RWPE2 (cell line): ENCODE results near the gene ZRANB2.

Experiments
- ATAC-seq: fragments of 200-7000 bp; cut with Tn5 transposase; 3 replicates; pipeline ENCODE4 v1.9.1; 2021; ENCODE audit warnings: low read depth
- DNase-seq: peaks from one replicate; pipeline ENCODE4 v3.0.0-alpha.2; 2020; ENCODE audit warnings: low spot score
- H3K27ac ChIP-seq: fragments of 450-650 bp; 2 replicates; pipeline ENCODE4 v1.5.1; 2017; ENCODE audit warnings: mild to moderate bottlenecking; ENCODE audit not compliant: poor library complexity, severe bottlenecking
- H3K27me3 ChIP-seq: fragments of 250-450 bp; sonication (Bioruptor Pico); 2 replicates; pipeline ENCODE4 v1.5.1; 2021; ENCODE audit warnings: mild to moderate bottlenecking, moderate library complexity; ENCODE audit not compliant: insufficient read depth, poor library complexity, severe bottlenecking
- H3K36me3 ChIP-seq: fragments of 250-450 bp; sonication (Bioruptor Pico); 2 replicates; pipeline ENCODE4 v1.5.1; 2020; ENCODE audit warnings: low read depth, mild to moderate bottlenecking, moderate library complexity
- H3K4me1 ChIP-seq: fragments of 250-450 bp; sonication (Bioruptor Pico); 2 replicates; pipeline ENCODE4 v1.5.1; 2021; ENCODE audit warnings: mild to moderate bottlenecking, moderate library complexity; ENCODE audit not compliant: insufficient read depth, poor library complexity, severe bottlenecking
- H3K4me3 ChIP-seq: fragments of 250-450 bp; sonication (Bioruptor Pico); 2 replicates; pipeline ENCODE4 v1.5.1; 2021; ENCODE audit warnings: mild to moderate bottlenecking, moderate library complexity; ENCODE audit not compliant: severe bottlenecking
- H3K9me3 ChIP-seq: fragments of 250-450 bp; sonication (Bioruptor Pico); 2 replicates; pipeline ENCODE4 v1.5.1; 2021; ENCODE audit warnings: mild to moderate bottlenecking, moderate library complexity; ENCODE audit not compliant: severe bottlenecking
- CTCF ChIP-seq: fragments of 450-650 bp; IDR thresholded peaks from one replicate; pipeline ENCODE4 v1.5.1; 2017; ENCODE audit warnings: mild to moderate bottlenecking, moderate library complexity; ENCODE audit not compliant: poor library complexity, severe bottlenecking

Gene ZRANB2

GRCh38 chr1:71053146-71053545 is 27.7 kb downstream of the ZRANB2 start:
- Histone ChIP-seq H3K36me3 (peaks cover 7% of the 10 kb centered on the region), H3K4me3 (no peak overlapping the region), H3K9me3 (no peaks in the 10 kb centered on the region), H3K27ac (no peak overlapping the region), H3K27me3 (peaks cover 17% of the 10 kb centered on the region), H3K4me1 (no peaks in the 10 kb centered on the region)
- DNase-seq (no peak), ATAC-seq (no peak)
- no peak for TF ChIP-seq CTCF

GRCh38 chr1:71049951-71050598 is 30.8 kb downstream of the ZRANB2 start:
- Histone ChIP-seq H3K36me3 (no peaks in the 10 kb centered on the region), H3K27ac (no peak overlapping the region), H3K4me1 (no peaks in the 10 kb centered on the region), H3K27me3 (peaks cover 48% of the 10 kb centered on the region), H3K9me3 (no peaks in the 10 kb centered on the region), H3K4me3 (no peak overlapping the region)
- DNase-seq, result no peak
- ATAC-seq, result peak; percentile 55
- peak; percentile 86 for TF ChIP-seq CTCF

DNA sequence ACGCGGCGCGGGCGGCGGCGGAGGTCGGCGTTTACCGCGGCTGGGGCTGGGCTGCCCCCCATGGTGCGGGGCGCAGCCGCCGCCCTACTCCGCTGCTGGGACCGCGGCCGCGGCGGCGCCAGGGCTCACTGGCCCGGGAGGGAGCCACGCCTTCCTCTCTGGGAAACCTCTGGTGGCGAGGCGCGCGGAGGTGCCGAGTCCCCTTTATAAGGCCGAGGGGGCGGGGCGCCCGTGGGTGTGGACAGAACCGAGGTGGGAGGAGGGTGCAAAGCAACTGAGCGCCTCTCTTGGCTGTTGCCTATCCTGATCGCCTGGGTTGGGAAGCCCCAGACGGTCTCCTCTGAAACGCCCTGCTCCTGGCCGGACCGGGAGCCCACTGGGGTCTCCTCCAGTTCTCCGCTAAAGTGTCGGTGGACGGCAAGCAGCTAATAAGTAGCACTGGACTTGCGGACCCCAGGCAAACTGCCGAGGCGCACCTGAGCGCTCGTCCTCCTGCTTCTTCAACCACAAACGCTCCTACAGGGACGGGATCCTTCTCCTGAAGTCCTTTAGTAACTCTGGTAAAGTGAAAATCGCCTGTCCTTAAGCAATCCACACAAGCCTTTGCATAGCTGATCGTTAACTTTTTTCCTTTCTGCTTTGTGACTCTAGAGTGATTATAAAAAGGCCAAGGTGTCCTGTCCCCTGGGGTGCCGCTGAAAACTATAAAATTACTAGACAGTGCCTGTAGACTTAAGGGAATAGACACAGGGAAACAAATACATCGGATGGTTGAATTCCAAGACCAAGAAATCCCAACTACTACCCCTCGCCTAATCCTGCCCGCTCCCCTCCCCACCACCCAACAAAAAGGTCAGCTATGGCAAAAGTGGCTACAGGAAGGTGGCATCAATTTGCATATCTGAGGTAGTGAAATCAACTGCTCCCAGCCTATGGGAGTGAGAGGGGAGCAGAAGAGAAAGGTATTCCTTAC is 32.9 kb downstream of the ZRANB2 start, which contains the start of gene PTGER3:
PTGER3 (minus strand) TSS at position 182 of the 973 bp plus-strand sequence. CDS start 239 bp downstream, outside the sequence.
- Histone ChIP-seq H3K4me3 (peak within 1 kb of the TSS; percentile 6), H3K9me3 (no peaks in the 10 kb centered on the region), H3K36me3 (no peaks in the 10 kb centered on the region), H3K4me1 (no peaks in the 10 kb centered on the region), H3K27ac (no peak within 1 kb of the TSS), H3K27me3 (peaks cover 61% of the 10 kb centered on the region)
- DNase-seq (no peak), ATAC-seq (peak; percentile 33)
- TF ChIP-seq CTCF, result no peak

GRCh38 chr1:71046891-71047634 is 33.8 kb downstream of the ZRANB2 start:
- Histone ChIP-seq H3K36me3 (no peaks in the 10 kb centered on the region), H3K9me3 (no peaks in the 10 kb centered on the region), H3K27ac (no peak overlapping the region), H3K27me3 (peaks cover 69% of the 10 kb centered on the region), H3K4me1 (no peaks in the 10 kb centered on the region), H3K4me3 (peak overlapping the region; percentile 6)
- DNase-seq, result no peak
- TF ChIP-seq CTCF, result no peak
- ATAC-seq, result peak; percentile 22
